ENCODE measurements around the gene SAFB2.
A peak's percentile ranks its signal among the peaks of the same experiment; 100 is the strongest.

SAFB2 gene

GRCh38 chr19:5605362-5605761 lies 17.2 kb downstream of the SAFB2 start:
- no peak for DNase-seq

- no peak for DNase-seq
Observed at GRCh38 chr19:5603626-5604025, 18.9 kb downstream of the SAFB2 start.

GRCh38 chr19:5600797-5601196 lies 21.8 kb downstream of the SAFB2 start:
- DNase-seq = no peak

- DNase-seq = no peak
Observed at GRCh38 chr19:5595745-5596144, 26.8 kb downstream of the SAFB2 start.

- DNase-seq = no peak
Observed at GRCh38 chr19:5595129-5595528, 27.4 kb downstream of the SAFB2 start.

- no peak for DNase-seq
Observed at GRCh38 chr19:5594521-5594950, 28.0 kb downstream of the SAFB2 start.

- DNase-seq = no peak
Observed at GRCh38 chr19:5593343-5594255, 29.0 kb downstream of the SAFB2 start.

GRCh38 chr19:5592531-5593342 lies 29.8 kb downstream of the SAFB2 start:
- DNase-seq = no peak

- no peak for DNase-seq
Observed at GRCh38 chr19:5591476-5591875, 31.1 kb downstream of the SAFB2 start.

GRCh38 chr19:5590865-5591154 lies 31.8 kb downstream of the SAFB2 start:
- DNase-seq = no peak

- DNase-seq = no peak
Observed at GRCh38 chr19:5590151-5590864, 32.3 kb downstream of the SAFB2 start.

- DNase-seq = no peak
Observed at GRCh38 chr19:5588906-5589676, 33.5 kb downstream of the SAFB2 start.

- DNase-seq = no peak
Observed at GRCh38 chr19:5588441-5588840, 34.1 kb downstream of the SAFB2 start.

GRCh38 chr19:5587661-5588060 lies 34.9 kb downstream of the SAFB2 start:
- no peak for DNase-seq

- no peak for DNase-seq
Observed at GRCh38 chr19:5587071-5587455, 35.5 kb downstream of the SAFB2 start.

GRCh38 chr19:5586300-5587070 lies 36.1 kb downstream of the SAFB2 start:
- DNase-seq = no peak

GRCh38 chr19:5585461-5586299 lies 36.9 kb downstream of the SAFB2 start:
- DNase-seq = no peak

- DNase-seq = peak; percentile 50 to 74
Observed at GRCh38 chr19:5580161-5580571, 42.4 kb downstream of the SAFB2 start.

GRCh38 chr19:5579697-5580096 lies 42.9 kb downstream of the SAFB2 start:
- no peak for DNase-seq

- no peak for DNase-seq
Observed at GRCh38 chr19:5579286-5579685, 43.3 kb downstream of the SAFB2 start.

Measured in NCI-H2081 (cell line).